ENCODE results near the gene RXRA.

RXRA gene

GRCh38 chr9:134407121-134407779 lies 81.0 kb downstream of the RXRA start:
- Histone ChIP-seq H3K9me3 (replicated peaks; ENCODE audit: low read length) (no peaks in the 10 kb centered on the region), H3K4me2 (ENCODE audit: low read length) (peak overlapping the region; percentile 77), H3K27me3 (ENCODE audit: control insufficient read depth, insufficient read depth, low read length) (no peaks in the 10 kb centered on the region), H3K9ac (ENCODE audit: low read depth, low read length) (peak overlapping the region; percentile 71), H3K4me1 (ENCODE audit: control insufficient read depth, insufficient read depth, low read length) (peaks cover 71% of the 10 kb centered on the region), H3K4me3 (ENCODE audit: low read length) (peak overlapping the region; percentile 55), H3K36me3 (ENCODE audit: insufficient read depth, low read length) (peaks cover 12% of the 10 kb centered on the region)

GRCh38 chr9:134408389-134408788 lies 82.1 kb downstream of the RXRA start:
- peaks cover 8% of the 10 kb centered on the region for H3K36me3 ChIP-seq (ENCODE audit: insufficient read depth, low read length)
- H3K9me3 ChIP-seq (replicated peaks; ENCODE audit: low read length) = no peaks in the 10 kb centered on the region
- no peak overlapping the region for H3K4me2 ChIP-seq (ENCODE audit: low read length)
- no peaks in the 10 kb centered on the region for H3K27me3 ChIP-seq (ENCODE audit: control insufficient read depth, insufficient read depth, low read length)
- H3K4me3 ChIP-seq (ENCODE audit: low read length) = no peak overlapping the region
- peak overlapping the region; percentile 71 for H3K9ac ChIP-seq (ENCODE audit: low read depth, low read length)
- peaks cover 67% of the 10 kb centered on the region for H3K4me1 ChIP-seq (ENCODE audit: control insufficient read depth, insufficient read depth, low read length)

GRCh38 chr9:134408939-134409737 lies 82.9 kb downstream of the RXRA start:
- peaks cover 67% of the 10 kb centered on the region for H3K4me1 ChIP-seq (ENCODE audit: control insufficient read depth, insufficient read depth, low read length)
- H3K9ac ChIP-seq (ENCODE audit: low read depth, low read length) = no peak overlapping the region
- H3K4me2 ChIP-seq (ENCODE audit: low read length) = no peak overlapping the region
- H3K9me3 ChIP-seq (replicated peaks; ENCODE audit: low read length) = no peaks in the 10 kb centered on the region
- H3K27me3 ChIP-seq (ENCODE audit: control insufficient read depth, insufficient read depth, low read length) = no peaks in the 10 kb centered on the region
- no peak overlapping the region for H3K4me3 ChIP-seq (ENCODE audit: low read length)
- peaks cover 8% of the 10 kb centered on the region for H3K36me3 ChIP-seq (ENCODE audit: insufficient read depth, low read length)

GRCh38 chr9:134410071-134410834 lies 84.0 kb downstream of the RXRA start:
- Histone ChIP-seq H3K4me3 (ENCODE audit: low read length) (no peak overlapping the region), H3K9me3 (replicated peaks; ENCODE audit: low read length) (no peaks in the 10 kb centered on the region), H3K9ac (ENCODE audit: low read depth, low read length) (no peak overlapping the region), H3K27me3 (ENCODE audit: control insufficient read depth, insufficient read depth, low read length) (no peaks in the 10 kb centered on the region), H3K4me2 (ENCODE audit: low read length) (no peak overlapping the region), H3K4me1 (ENCODE audit: control insufficient read depth, insufficient read depth, low read length) (peaks cover 69% of the 10 kb centered on the region), H3K36me3 (ENCODE audit: insufficient read depth, low read length) (peaks cover 8% of the 10 kb centered on the region)

GRCh38 chr9:134410835-134411217 lies 84.6 kb downstream of the RXRA start:
- Histone ChIP-seq H3K9ac (ENCODE audit: low read depth, low read length) (no peak overlapping the region), H3K4me3 (ENCODE audit: low read length) (no peak overlapping the region), H3K4me1 (ENCODE audit: control insufficient read depth, insufficient read depth, low read length) (peaks cover 63% of the 10 kb centered on the region), H3K36me3 (ENCODE audit: insufficient read depth, low read length) (peaks cover 8% of the 10 kb centered on the region), H3K27me3 (ENCODE audit: control insufficient read depth, insufficient read depth, low read length) (no peaks in the 10 kb centered on the region), H3K9me3 (replicated peaks; ENCODE audit: low read length) (no peaks in the 10 kb centered on the region), H3K4me2 (ENCODE audit: low read length) (no peak overlapping the region)

- H3K9me3 ChIP-seq (replicated peaks; ENCODE audit: low read length) = no peaks in the 10 kb centered on the region
- no peak overlapping the region for H3K4me2 ChIP-seq (ENCODE audit: low read length)
- peaks cover 8% of the 10 kb centered on the region for H3K36me3 ChIP-seq (ENCODE audit: insufficient read depth, low read length)
- no peak overlapping the region for H3K4me3 ChIP-seq (ENCODE audit: low read length)
- H3K27me3 ChIP-seq (ENCODE audit: control insufficient read depth, insufficient read depth, low read length) = no peaks in the 10 kb centered on the region
- peaks cover 55% of the 10 kb centered on the region for H3K4me1 ChIP-seq (ENCODE audit: control insufficient read depth, insufficient read depth, low read length)
- no peak overlapping the region for H3K9ac ChIP-seq (ENCODE audit: low read depth, low read length)
These were observed 85.4 kb downstream of the RXRA start for GRCh38 chr9:134411440-134412297.

GRCh38 chr9:134412298-134412711 lies 86.0 kb downstream of the RXRA start:
- Histone ChIP-seq H3K36me3 (ENCODE audit: insufficient read depth, low read length) (peaks cover 14% of the 10 kb centered on the region), H3K4me2 (ENCODE audit: low read length) (no peak overlapping the region), H3K9me3 (replicated peaks; ENCODE audit: low read length) (no peaks in the 10 kb centered on the region), H3K4me1 (ENCODE audit: control insufficient read depth, insufficient read depth, low read length) (peaks cover 48% of the 10 kb centered on the region), H3K4me3 (ENCODE audit: low read length) (no peak overlapping the region), H3K9ac (ENCODE audit: low read depth, low read length) (no peak overlapping the region), H3K27me3 (ENCODE audit: control insufficient read depth, insufficient read depth, low read length) (no peaks in the 10 kb centered on the region)

GRCh38 chr9:134413112-134413715 lies 87.0 kb downstream of the RXRA start:
- Histone ChIP-seq H3K4me3 (ENCODE audit: low read length) (peak overlapping the region; percentile 27), H3K36me3 (ENCODE audit: insufficient read depth, low read length) (peaks cover 19% of the 10 kb centered on the region), H3K9ac (ENCODE audit: low read depth, low read length) (peak overlapping the region; percentile 31), H3K9me3 (replicated peaks; ENCODE audit: low read length) (no peaks in the 10 kb centered on the region), H3K4me1 (ENCODE audit: control insufficient read depth, insufficient read depth, low read length) (peaks cover 39% of the 10 kb centered on the region), H3K4me2 (ENCODE audit: low read length) (peak overlapping the region; percentile 57), H3K27me3 (ENCODE audit: control insufficient read depth, insufficient read depth, low read length) (no peaks in the 10 kb centered on the region)

- Histone ChIP-seq H3K36me3 (ENCODE audit: insufficient read depth, low read length) (peaks cover 19% of the 10 kb centered on the region), H3K9ac (ENCODE audit: low read depth, low read length) (peak overlapping the region; percentile 31)
These were observed 87.8 kb downstream of the RXRA start for GRCh38 chr9:134413890-134414623.

GRCh38 chr9:134414900-134415425 lies 88.7 kb downstream of the RXRA start:
- Histone ChIP-seq H3K27me3 (ENCODE audit: control insufficient read depth, insufficient read depth, low read length) (no peaks in the 10 kb centered on the region), H3K4me1 (ENCODE audit: control insufficient read depth, insufficient read depth, low read length) (peaks cover 36% of the 10 kb centered on the region), H3K9me3 (replicated peaks; ENCODE audit: low read length) (no peaks in the 10 kb centered on the region), H3K4me3 (ENCODE audit: low read length) (no peak overlapping the region), H3K4me2 (ENCODE audit: low read length) (no peak overlapping the region), H3K36me3 (ENCODE audit: insufficient read depth, low read length) (peaks cover 21% of the 10 kb centered on the region), H3K9ac (ENCODE audit: low read depth, low read length) (no peak overlapping the region)

More at GRCh38 chr9:134413890-134414623, 87.8 kb downstream of the RXRA start:
- H3K4me3 ChIP-seq (ENCODE audit: low read length) = peak overlapping the region; percentile 23
- no peaks in the 10 kb centered on the region for H3K27me3 ChIP-seq (ENCODE audit: control insufficient read depth, insufficient read depth, low read length)
- peaks cover 36% of the 10 kb centered on the region for H3K4me1 ChIP-seq (ENCODE audit: control insufficient read depth, insufficient read depth, low read length)
- H3K9me3 ChIP-seq (replicated peaks; ENCODE audit: low read length) = no peaks in the 10 kb centered on the region
- H3K4me2 ChIP-seq (ENCODE audit: low read length) = peak overlapping the region; percentile 61

All from skeletal muscle satellite cell (primary cell).